Left ventricle myocardium inferior (tissue), 1 donor: Measurements from ENCODE around the gene AIDA. TPM values are rescaled to one million over a fixed set of nuclear protein-coding genes. Genes with fewer than 3 reads are reported as not detected.
A peak's percentile ranks its signal among the peaks of the same experiment; 100 is the strongest.

Experiments used
- DNase-seq: peaks from one replicate; pipeline ENCODE4 v3.0.0-alpha.2; 2020
- H3K27ac ChIP-seq: fragments of 200-600 bp; replicated peaks from 2 replicates; pipeline ENCODE4 v1.8.0; 2021
- H3K27me3 ChIP-seq: fragments of 200-600 bp; 2 replicates; pipeline ENCODE4 v1.8.0; 2021; ENCODE audit warnings: low read depth
- H3K36me3 ChIP-seq: fragments of 200-600 bp; 2 replicates; pipeline ENCODE4 v1.8.0; 2021
- H3K4me1 ChIP-seq: fragments of 200-600 bp; 2 replicates; pipeline ENCODE4 v1.8.0; 2021
- H3K4me3 ChIP-seq: fragments of 200-600 bp; 2 replicates; pipeline ENCODE4 v1.8.0; 2021; ENCODE audit warnings: mild to moderate bottlenecking, moderate library complexity
- H3K9me3 ChIP-seq: fragments of 200-600 bp; replicated peaks from 2 replicates; pipeline ENCODE4 v1.8.0; 2021
- CTCF ChIP-seq: fragments of 200-600 bp; IDR thresholded peaks from 2 replicates; pipeline ENCODE4 v1.8.0; 2021; ENCODE audit warnings: antibody characterized with exemption, mild to moderate bottlenecking, borderline replicate concordance
- intact Hi-C: fragments of 100-400 bp; cut with micrococcal nuclease; formaldehyde crosslinking; loops from one replicate; pipeline ENCODE4 v1.11.0; 2022
- long read RNA-seq: library from polyadenylated mRNA; unstranded; transcript quantifications from one replicate; pipeline ENCODE4 v2.0.0, GENCODE V29; 2021
- total RNA-seq: library from RNA; stranded (reverse); fragmentation: NEBNext Ultra II Directional; extraction: Animal tissue kit (Norgen Biotek cat#: 25700); gene quantifications from one replicate; pipeline ENCODE4 v1.2.1, GENCODE V29; 2021
- donor health status: DM: no; HTN: yes; CAD: no; lungs with severe emphysema.

The AIDA gene
- total RNA-seq, result 46.3 TPM
- long read RNA-seq, transcript AIDA-201 (10 exons, 3,008 nt), result major isoform, 39 of 43 reads
- long read RNA-seq, partial matches to known transcripts, result 2 of 43 reads
- long read RNA-seq, other reads (novel, unspliced or antisense), result 2 of 43 reads

- Histone ChIP-seq H3K9me3 (no peaks in the 10 kb centered on the region), H3K27ac (peak within 1 kb of the TSS; percentile 98), H3K4me1 (peaks cover 61% of the 10 kb centered on the region), H3K36me3 (peaks cover 19% of the 10 kb centered on the region), H3K4me3 (peak within 1 kb of the TSS; percentile 94), H3K27me3 (no peaks in the 10 kb centered on the region)
- DNase-seq, result peak; percentile 97
- intact Hi-C loops, result no loop called here
- TF ChIP-seq CTCF, result no peak
These were observed at the start of gene AIDA, which contains the start of gene BROX for GRCh38 chr1:222712253-222713090. TSS of gene AIDA (minus strand) at chr1:222712491. CDS start at chr1:222712317, 174 bp downstream. TSS of gene BROX (plus strand) at chr1:222712564. CDS start at chr1:222715700, 3,136 bp downstream.

- no peak for DNase-seq
- H3K27ac ChIP-seq, result no peak overlapping the region
- no peaks in the 10 kb centered on the region for H3K4me1 ChIP-seq
- no peaks in the 10 kb centered on the region for H3K9me3 ChIP-seq
- intact Hi-C loops, result no loop called here
- no peak for TF ChIP-seq CTCF
- H3K36me3 ChIP-seq, result no peaks in the 10 kb centered on the region
- no peaks in the 10 kb centered on the region for H3K27me3 ChIP-seq
- no peak overlapping the region for H3K4me3 ChIP-seq
These were observed 48.8 kb upstream of the AIDA start for GRCh38 chr1:222761083-222761482.

GRCh38 chr1:222759451-222760035, 47.3 kb upstream of the AIDA start:
- no peak overlapping the region for H3K4me3 ChIP-seq
- no peak for TF ChIP-seq CTCF
- no peak for DNase-seq
- H3K27me3 ChIP-seq, result no peaks in the 10 kb centered on the region
- no peaks in the 10 kb centered on the region for H3K36me3 ChIP-seq
- H3K4me1 ChIP-seq, result no peaks in the 10 kb centered on the region
- no peaks in the 10 kb centered on the region for H3K9me3 ChIP-seq
- intact Hi-C loops, result no loop called here
- no peak overlapping the region for H3K27ac ChIP-seq

GRCh38 chr1:222757646-222758268, 45.5 kb upstream of the AIDA start:
- Histone ChIP-seq H3K4me1 (no peaks in the 10 kb centered on the region), H3K36me3 (no peaks in the 10 kb centered on the region), H3K27me3 (no peaks in the 10 kb centered on the region), H3K27ac (no peak overlapping the region), H3K9me3 (no peaks in the 10 kb centered on the region), H3K4me3 (no peak overlapping the region)
- no peak for TF ChIP-seq CTCF
- intact Hi-C loops, result no loop called here
- DNase-seq, result no peak

GRCh38 chr1:222754366-222755139, 42.3 kb upstream of the AIDA start:
- peak; percentile 51 for DNase-seq
- Histone ChIP-seq H3K27me3 (no peaks in the 10 kb centered on the region), H3K9me3 (no peaks in the 10 kb centered on the region), H3K36me3 (no peaks in the 10 kb centered on the region), H3K27ac (no peak overlapping the region), H3K4me3 (no peak overlapping the region), H3K4me1 (no peaks in the 10 kb centered on the region)
- intact Hi-C loops, result no loop called here
- no peak for TF ChIP-seq CTCF
